Stimulated activated CD8-positive, alpha-beta memory T cell treated with anti-CD3 and anti-CD28 coated beads, Interleukin-4, amount 100 ng/mL, for 4 hours (primary cell): ENCODE measurements around the gene ATP6V0C.
"Not testable (repeated sequence)": the region's sequence is repeated elsewhere in the genome, so short reads cannot be mapped to it uniquely, and the experiment has no call there.

Experiments
- DNase-seq, 2 donors: peaks; one replicate each; pipeline ENCODE4 v3.0.0-alpha.2; 2020; ENCODE audit warnings: low read depth in 2 of 2, low spot score in 1 of 2

The ATP6V0C gene

DNA sequence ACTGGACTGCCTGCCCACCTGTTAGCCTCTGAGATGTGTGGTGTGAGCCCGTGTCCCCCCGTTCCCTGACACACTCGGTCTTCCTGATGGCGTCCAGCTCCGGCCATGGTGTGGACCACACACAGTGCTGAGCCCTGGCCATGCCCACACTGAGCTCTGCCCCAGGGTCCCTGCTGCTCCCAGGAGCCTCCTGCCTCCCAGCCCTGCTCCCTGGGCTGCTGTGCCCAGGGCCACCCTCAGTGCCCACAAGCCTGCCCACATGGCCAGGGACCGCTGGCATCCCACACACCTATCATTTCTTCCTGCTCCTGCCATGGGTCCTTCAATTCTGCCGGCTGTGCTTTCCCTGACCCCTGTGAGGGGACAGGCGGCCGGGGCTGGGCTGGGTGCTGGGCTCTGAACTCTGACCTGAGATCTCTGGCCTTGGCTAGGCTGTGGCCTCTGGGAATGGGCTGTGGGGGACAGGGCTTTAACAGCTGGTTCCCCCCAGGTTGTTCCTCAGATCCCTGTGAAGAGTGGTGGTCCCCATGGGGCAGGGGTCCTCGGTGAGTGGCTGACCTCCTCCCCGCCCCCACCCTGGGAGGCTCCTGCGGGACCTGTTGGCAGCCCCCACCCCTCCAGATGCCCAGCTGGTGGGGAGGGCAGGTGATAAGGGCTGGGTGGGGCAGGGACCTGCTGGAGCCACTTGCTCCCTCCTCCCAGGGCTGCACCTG, 13.5 kb downstream of the ATP6V0C start:
- no peak for DNase-seq

- DNase-seq, result no peak
Measured at GRCh38 chr16:2527784-2528100, 14.0 kb downstream of the ATP6V0C start.

DNA sequence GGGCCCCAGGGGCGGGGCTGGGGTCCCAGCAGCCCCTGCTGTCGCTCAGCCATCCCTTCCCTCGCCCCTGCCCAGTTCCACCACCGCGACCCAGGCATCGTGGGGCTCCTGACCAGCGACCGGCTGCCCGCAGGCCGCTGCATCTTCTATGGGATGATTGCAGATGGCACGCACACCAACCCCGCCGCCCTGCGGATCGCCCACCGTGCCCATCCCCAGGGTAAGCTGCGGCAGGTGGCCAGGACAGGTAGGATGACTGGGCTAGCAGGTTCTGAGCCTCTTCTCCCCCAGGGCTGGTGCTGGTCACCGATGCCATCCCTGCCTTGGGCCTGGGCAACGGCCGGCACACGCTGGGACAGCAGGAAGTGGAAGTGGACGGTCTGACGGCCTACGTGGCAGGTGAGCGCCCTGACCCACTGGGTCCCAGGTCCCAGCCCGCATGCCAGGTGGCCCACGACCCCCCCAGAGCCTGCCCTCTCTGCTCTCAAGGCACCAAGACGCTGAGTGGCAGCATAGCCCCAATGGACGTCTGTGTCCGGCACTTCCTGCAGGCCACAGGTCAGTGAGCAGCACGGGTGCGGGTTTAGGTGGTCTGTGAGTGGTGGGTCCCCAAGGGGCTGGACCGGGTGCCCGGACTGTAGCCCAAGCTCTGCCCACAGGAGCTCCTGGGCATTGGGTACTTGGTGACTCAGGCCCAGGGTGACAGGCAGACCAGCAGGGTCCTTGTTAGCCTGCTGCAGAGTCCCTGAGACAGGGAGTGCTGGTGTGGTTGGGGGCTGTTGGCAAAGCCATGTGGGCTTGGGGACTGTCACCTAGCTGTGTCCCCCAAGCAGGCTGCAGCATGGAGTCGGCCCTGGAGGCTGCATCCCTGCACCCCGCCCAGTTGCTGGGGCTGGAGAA, 14.7 kb downstream of the ATP6V0C start:
- DNase-seq, result no peak

GRCh38 chr16:2529061-2529931, 15.5 kb downstream of the ATP6V0C start:
- DNase-seq, result no peak

DNA sequence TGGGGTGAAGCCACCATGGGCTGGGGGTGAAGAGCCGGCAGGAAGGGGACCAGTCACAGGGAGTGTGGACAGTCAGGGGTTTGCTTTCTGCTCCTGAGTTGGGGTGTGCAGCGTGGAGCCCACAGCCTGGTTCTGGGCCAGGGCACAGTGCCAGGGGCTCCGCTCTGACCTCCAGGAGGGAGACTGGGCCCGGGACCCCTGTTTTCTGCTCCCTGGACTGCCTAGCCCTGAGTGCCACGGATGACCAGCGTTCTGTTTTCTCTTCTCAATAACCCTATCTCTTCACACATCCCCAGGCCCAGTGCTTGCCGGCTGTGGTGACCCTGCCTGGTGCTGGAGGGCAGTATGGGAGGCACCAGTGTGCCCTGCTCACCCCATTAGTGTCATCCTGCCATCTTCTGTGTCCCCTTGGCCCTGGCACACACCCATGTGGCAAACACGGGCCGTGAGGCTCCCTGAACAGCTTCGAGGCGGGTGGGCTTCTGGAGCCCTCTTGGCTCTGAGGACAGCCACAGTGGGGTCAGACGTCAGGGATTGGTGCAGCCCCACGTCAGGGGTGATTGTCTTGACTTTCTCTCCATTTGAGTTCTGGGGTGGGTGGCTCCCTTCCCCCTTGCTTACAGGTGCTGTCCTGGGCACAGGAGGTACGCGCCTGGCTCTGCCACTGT, 16.3 kb downstream of the ATP6V0C start:
- DNase-seq, result no peak

GRCh38 chr16:2530629-2531318, 17.0 kb downstream of the ATP6V0C start:
- DNase-seq, result no peak

DNA sequence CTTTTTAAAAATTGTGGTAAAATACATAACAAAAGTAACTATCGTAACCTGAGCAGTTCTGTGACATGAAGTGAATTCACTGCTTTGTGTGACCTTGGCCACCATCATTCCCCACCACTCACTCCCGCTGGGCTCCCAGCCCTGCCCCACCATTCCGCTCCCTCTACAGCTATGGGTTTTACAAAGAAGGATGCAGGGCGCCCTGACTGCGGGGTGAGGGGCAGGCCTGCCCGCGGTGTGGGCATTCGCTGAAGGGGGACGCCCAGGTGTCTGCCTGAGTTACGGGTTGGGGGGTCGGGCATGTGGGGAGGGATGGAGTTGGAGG, 17.6 kb downstream of the ATP6V0C start, which contains the start of gene CEMP1:
TSS of gene CEMP1 (minus strand) at position 38 of the 325 bp plus-strand sequence. CDS start 335 bp downstream, outside the sequence.
- DNase-seq, result no peak

DNA sequence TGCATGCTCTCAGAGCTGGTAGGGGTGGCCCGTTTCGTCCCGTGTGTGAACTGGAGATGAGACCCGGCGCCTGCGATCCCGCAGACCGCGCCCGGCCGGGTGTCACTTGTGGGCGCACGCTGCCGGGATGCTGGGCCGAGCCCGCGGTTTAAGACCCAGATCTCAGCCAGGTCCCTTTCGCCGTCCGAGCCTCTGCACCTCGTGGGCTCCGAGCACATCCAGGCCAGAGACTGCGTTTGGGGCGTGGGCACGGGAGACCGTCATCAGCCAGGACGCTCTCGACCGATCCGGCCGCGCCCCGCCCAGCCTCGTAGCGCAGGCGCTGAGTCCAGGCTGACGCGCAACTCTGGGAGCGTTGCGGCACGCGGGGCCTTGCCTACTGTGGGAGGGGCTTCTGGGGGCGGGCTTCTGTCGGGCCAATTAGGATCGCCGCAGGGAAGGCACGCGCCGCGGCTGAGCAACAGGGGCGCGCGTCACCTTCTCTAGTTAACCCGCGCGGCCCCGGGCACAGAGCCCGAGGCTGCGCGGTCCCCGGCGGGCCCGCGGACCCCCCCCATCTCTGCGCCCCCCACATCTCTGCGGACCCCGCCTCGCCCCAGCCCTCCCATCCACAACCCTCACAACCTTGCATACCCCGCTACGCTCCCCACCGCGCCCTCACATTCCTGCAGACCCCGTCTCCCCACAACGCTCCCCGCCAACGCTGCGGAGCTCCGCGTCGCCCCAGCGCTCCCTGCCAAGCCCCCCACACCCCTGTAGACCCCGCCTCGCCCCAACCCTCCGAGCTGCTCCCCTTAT, 18.1 kb downstream of the ATP6V0C start:
- DNase-seq, result peak; percentile 93

DNA sequence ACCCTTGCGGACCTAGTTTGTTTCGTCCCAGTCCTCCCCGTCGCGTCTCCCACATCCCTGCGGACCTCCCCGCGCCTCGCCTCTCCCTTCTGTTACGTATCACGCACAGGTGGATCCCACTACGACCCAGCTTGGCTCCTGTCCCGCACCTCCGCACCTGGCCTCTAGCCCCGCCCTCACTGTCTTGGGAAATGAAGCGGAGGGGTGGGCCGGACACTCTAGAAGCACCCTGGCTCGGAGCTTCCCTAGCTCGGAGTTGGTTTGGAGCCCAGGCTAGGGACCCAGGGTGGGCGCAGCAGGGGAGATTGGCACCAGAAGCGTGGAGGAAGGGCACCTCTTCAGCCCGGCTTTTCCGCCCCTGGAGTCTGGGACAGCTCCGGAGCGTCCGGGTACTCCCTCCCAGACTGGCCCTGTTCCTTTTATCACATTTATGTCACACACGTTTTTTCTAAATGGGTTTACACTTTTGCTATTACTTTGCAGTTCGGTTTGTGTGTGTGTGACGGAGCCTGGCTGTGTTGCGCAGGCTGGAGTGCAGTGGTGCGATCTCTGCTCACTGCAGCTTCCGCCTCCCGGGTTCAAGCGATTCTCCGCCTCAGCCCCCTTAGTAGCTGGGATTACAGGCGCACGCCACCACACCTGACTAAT, 18.9 kb downstream of the ATP6V0C start:
- no peak for DNase-seq

- not testable (repeated sequence) for DNase-seq
Measured at GRCh38 chr16:2533142-2533755, 19.5 kb downstream of the ATP6V0C start.

- DNase-seq, result no peak
Measured at GRCh38 chr16:2533912-2534311, 20.2 kb downstream of the ATP6V0C start.

GRCh38 chr16:2534335-2534734, 20.6 kb downstream of the ATP6V0C start:
- DNase-seq, result not testable (repeated sequence)

- no peak for DNase-seq
Measured at GRCh38 chr16:2535625-2536013, 21.9 kb downstream of the ATP6V0C start.

DNA sequence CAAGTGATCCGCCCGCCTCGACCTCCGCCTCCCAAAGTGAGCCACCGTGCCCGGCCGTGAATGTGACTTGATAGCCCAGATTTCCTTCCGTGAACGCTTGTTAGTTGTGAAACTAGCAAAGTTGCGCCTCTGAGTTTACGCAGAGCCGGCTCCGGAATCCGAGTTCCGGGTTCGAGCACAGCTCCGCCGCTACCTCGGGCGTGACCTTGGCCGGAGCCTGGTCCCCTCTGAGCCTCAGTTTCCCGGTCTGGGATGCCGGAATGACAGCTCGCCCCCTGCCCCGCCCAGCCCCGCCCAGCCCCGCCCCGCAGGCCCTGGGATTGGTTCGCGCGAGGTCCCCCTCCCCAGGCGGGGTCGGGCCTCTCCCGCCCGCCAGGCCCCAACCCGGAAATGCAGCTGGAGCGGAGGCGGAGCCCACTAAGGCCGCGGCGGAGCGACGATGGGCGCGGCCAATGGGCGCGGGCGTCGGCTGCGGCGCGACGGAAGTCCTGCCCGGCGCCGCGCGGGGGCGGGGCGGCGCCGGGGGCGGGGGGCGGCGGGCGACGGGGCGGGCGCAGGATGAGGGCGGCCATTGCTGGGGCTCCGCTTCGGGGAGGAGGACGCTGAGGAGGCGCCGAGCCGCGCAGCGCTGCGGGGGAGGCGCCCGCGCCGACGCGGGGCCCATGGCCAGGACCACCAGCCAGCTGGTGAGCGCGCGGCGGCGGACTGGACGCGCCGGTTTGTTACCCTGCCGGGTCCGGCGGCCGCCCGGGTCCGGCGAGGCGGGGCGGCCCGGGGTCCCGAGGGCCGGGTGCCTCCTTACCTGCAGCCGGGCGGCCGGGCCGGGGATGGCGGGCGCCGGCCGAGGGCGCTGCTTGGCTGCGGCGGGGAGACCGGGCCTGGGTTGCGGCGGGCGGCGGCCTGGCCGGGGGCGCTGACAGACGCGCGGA, 24.0 kb downstream of the ATP6V0C start, which contains the start of gene PDPK1:
TSS of gene PDPK1 (plus strand) at position 571 of the 929 bp plus-strand sequence. CDS start at position 663, 92 bp downstream.
- DNase-seq, result peak; percentile 74 to 92

DNA sequence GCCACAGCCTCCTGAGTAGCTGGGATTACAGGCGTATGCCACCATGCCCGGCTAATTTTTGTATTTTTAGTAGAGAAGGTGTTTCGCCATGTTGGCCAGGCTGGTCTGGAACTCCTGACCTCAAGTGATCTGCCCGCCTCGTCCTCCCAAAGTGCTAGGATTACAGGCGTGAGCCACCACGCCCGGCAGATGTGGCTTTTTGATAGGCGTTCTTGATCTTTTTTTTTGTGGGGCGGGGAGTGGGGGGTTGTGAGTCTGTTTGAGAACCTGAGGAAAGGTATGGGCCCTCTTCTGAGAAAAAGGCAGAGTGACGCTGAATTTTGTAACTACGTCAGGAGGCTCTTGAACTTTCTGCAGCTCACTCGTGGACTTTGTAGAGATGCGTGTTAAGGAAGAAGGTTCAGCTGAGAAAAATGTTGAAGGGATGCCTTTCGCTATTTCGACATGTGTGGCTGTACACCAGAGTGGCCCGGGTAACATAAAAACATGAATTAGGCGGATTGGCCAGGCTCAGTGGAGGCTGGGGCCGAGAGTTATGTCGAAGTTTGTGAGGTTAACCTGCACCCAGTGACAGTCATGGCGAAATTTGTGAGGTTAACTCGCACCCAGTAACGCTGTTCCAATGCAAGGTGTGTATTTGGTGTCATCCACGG, 25.6 kb downstream of the ATP6V0C start:
- not testable (repeated sequence) for DNase-seq

DNA sequence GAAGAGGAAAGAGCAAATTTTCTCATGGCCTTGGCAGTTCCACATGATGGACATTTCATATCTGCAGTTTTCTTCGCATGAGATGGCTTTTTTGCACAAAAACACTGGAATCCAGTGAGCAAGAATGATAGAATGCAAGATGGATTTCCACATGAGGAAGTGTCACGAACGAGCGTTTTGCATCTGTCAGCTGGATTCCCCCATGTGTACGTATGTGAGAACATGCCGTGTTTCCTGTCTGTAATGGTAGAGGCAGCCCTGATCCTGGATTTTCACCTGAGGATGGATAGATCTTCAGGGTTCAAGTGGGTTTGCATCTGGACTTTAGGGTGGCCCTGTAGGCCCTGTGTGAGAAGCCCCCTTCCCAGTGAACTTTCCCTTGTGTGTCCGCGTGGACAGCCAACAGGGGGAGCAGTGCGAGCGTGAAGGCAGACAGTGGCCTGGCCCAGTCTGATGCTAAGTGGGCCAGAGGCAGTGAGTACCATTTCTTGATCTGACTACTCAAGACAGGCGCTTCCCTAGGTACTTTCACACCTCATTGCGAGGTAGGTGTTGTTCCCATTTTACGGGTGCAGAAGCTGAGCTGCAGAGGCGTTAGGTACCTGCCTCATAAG, 26.2 kb downstream of the ATP6V0C start:
- DNase-seq, result not testable (repeated sequence)
